ENCODE data around the gene KCTD6.

Gene KCTD6

GRCh38 chr3:58496206-58496857, 4.4 kb downstream of the KCTD6 start:
- Mint-ChIP-seq H3K9me3 (no peaks in the 10 kb centered on the region), H3K36me3 (ENCODE audit: low read depth) (peaks cover 7% of the 10 kb centered on the region), H3K4me1 (peaks cover 40% of the 10 kb centered on the region), H3K4me3 (no peak overlapping the region), H3K27ac (no peak overlapping the region), H3K27me3 (peaks cover 1% of the 10 kb centered on the region)
- ATAC-seq (no peak), DNase-seq (no peak)

GRCh38 chr3:58497097-58497496, 5.2 kb downstream of the KCTD6 start:
- peaks cover 38% of the 10 kb centered on the region for H3K4me1 Mint-ChIP-seq
- no peak for ATAC-seq
- no peak overlapping the region for H3K4me3 Mint-ChIP-seq
- H3K27ac Mint-ChIP-seq: no peak overlapping the region
- H3K36me3 Mint-ChIP-seq (ENCODE audit: low read depth): peaks cover 11% of the 10 kb centered on the region
- no peak for DNase-seq
- no peaks in the 10 kb centered on the region for H3K9me3 Mint-ChIP-seq
- no peaks in the 10 kb centered on the region for H3K27me3 Mint-ChIP-seq

- Mint-ChIP-seq H3K27ac (no peak overlapping the region), H3K4me3 (no peak overlapping the region)
Observed at GRCh38 chr3:58502872-58503271, 11.0 kb downstream of the KCTD6 start.

GRCh38 chr3:58507356-58508078, 15.6 kb downstream of the KCTD6 start:
- no peak for ATAC-seq
- no peak overlapping the region for H3K27ac Mint-ChIP-seq
- H3K4me1 Mint-ChIP-seq: no peaks in the 10 kb centered on the region
- H3K9me3 Mint-ChIP-seq: no peaks in the 10 kb centered on the region
- H3K36me3 Mint-ChIP-seq (ENCODE audit: low read depth): peaks cover 3% of the 10 kb centered on the region
- no peak for DNase-seq
- H3K4me3 Mint-ChIP-seq: no peak overlapping the region
- H3K27me3 Mint-ChIP-seq: no peaks in the 10 kb centered on the region

More at GRCh38 chr3:58502872-58503271, 11.0 kb downstream of the KCTD6 start:
- peaks cover 2% of the 10 kb centered on the region for H3K4me1 Mint-ChIP-seq
- H3K36me3 Mint-ChIP-seq (ENCODE audit: low read depth): peaks cover 14% of the 10 kb centered on the region
- no peaks in the 10 kb centered on the region for H3K9me3 Mint-ChIP-seq
- H3K27me3 Mint-ChIP-seq: no peaks in the 10 kb centered on the region
- DNase-seq: no peak
- no peak for ATAC-seq

- DNase-seq: no peak
- H3K27me3 Mint-ChIP-seq: no peaks in the 10 kb centered on the region
- no peak overlapping the region for H3K27ac Mint-ChIP-seq
- no peaks in the 10 kb centered on the region for H3K4me1 Mint-ChIP-seq
- no peaks in the 10 kb centered on the region for H3K36me3 Mint-ChIP-seq (ENCODE audit: low read depth)
- H3K9me3 Mint-ChIP-seq: no peaks in the 10 kb centered on the region
- ATAC-seq: no peak
- no peak overlapping the region for H3K4me3 Mint-ChIP-seq
Observed at GRCh38 chr3:58508437-58508836, 16.5 kb downstream of the KCTD6 start.

- no peak overlapping the region for H3K27ac Mint-ChIP-seq
- DNase-seq (no peak), ATAC-seq (no peak)
- H3K36me3 Mint-ChIP-seq (ENCODE audit: low read depth): no peaks in the 10 kb centered on the region
- no peaks in the 10 kb centered on the region for H3K4me1 Mint-ChIP-seq
- H3K9me3 Mint-ChIP-seq: no peaks in the 10 kb centered on the region
- H3K4me3 Mint-ChIP-seq: no peak overlapping the region
- no peaks in the 10 kb centered on the region for H3K27me3 Mint-ChIP-seq
Observed at GRCh38 chr3:58514405-58514804, 22.5 kb downstream of the KCTD6 start.

GRCh38 chr3:58518291-58518789, 26.4 kb downstream of the KCTD6 start:
- DNase-seq (no peak), ATAC-seq (no peak)
- no peaks in the 10 kb centered on the region for H3K27me3 Mint-ChIP-seq
- H3K27ac Mint-ChIP-seq: no peak overlapping the region
- H3K4me1 Mint-ChIP-seq: no peaks in the 10 kb centered on the region
- no peaks in the 10 kb centered on the region for H3K9me3 Mint-ChIP-seq
- H3K36me3 Mint-ChIP-seq (ENCODE audit: low read depth): no peaks in the 10 kb centered on the region
- H3K4me3 Mint-ChIP-seq: no peak overlapping the region

GRCh38 chr3:58519668-58520402, 27.9 kb downstream of the KCTD6 start:
- Mint-ChIP-seq H3K27ac (no peak overlapping the region), H3K9me3 (no peaks in the 10 kb centered on the region), H3K4me1 (no peaks in the 10 kb centered on the region), H3K4me3 (no peak overlapping the region), H3K27me3 (no peaks in the 10 kb centered on the region), H3K36me3 (ENCODE audit: low read depth) (no peaks in the 10 kb centered on the region)
- no peak for DNase-seq
- ATAC-seq: no peak

GRCh38 chr3:58520403-58521335, 28.8 kb downstream of the KCTD6 start:
- DNase-seq (no peak), ATAC-seq (peak; percentile 36)
- H3K36me3 Mint-ChIP-seq (ENCODE audit: low read depth): no peaks in the 10 kb centered on the region
- H3K27me3 Mint-ChIP-seq: no peaks in the 10 kb centered on the region
- H3K4me3 Mint-ChIP-seq: no peak overlapping the region
- H3K9me3 Mint-ChIP-seq: no peaks in the 10 kb centered on the region
- no peaks in the 10 kb centered on the region for H3K4me1 Mint-ChIP-seq
- H3K27ac Mint-ChIP-seq: no peak overlapping the region

- Mint-ChIP-seq H3K4me1 (no peaks in the 10 kb centered on the region), H3K4me3 (no peak overlapping the region), H3K27me3 (no peaks in the 10 kb centered on the region), H3K36me3 (ENCODE audit: low read depth) (no peaks in the 10 kb centered on the region), H3K9me3 (no peaks in the 10 kb centered on the region), H3K27ac (no peak overlapping the region)
- DNase-seq: no peak
- ATAC-seq: no peak
Observed at GRCh38 chr3:58521336-58521670, 29.4 kb downstream of the KCTD6 start.

GRCh38 chr3:58521917-58522631, 30.2 kb downstream of the KCTD6 start:
- DNase-seq (no peak), ATAC-seq (no peak)
- Mint-ChIP-seq H3K27ac (no peak overlapping the region), H3K4me1 (no peaks in the 10 kb centered on the region), H3K27me3 (no peaks in the 10 kb centered on the region), H3K9me3 (no peaks in the 10 kb centered on the region), H3K4me3 (no peak overlapping the region), H3K36me3 (ENCODE audit: low read depth) (no peaks in the 10 kb centered on the region)

- H3K27me3 Mint-ChIP-seq: no peaks in the 10 kb centered on the region
- no peak for ATAC-seq
- DNase-seq: no peak
- H3K27ac Mint-ChIP-seq: no peak overlapping the region
- H3K36me3 Mint-ChIP-seq (ENCODE audit: low read depth): no peaks in the 10 kb centered on the region
- H3K9me3 Mint-ChIP-seq: no peaks in the 10 kb centered on the region
- H3K4me3 Mint-ChIP-seq: no peak overlapping the region
- H3K4me1 Mint-ChIP-seq: no peaks in the 10 kb centered on the region
Observed at GRCh38 chr3:58522759-58523425, 31.0 kb downstream of the KCTD6 start.

GRCh38 chr3:58524326-58524888, 32.5 kb downstream of the KCTD6 start:
- H3K27ac Mint-ChIP-seq: no peak overlapping the region
- no peaks in the 10 kb centered on the region for H3K36me3 Mint-ChIP-seq (ENCODE audit: low read depth)
- DNase-seq: no peak
- ATAC-seq: no peak
- no peaks in the 10 kb centered on the region for H3K4me1 Mint-ChIP-seq
- no peak overlapping the region for H3K4me3 Mint-ChIP-seq
- H3K27me3 Mint-ChIP-seq: no peaks in the 10 kb centered on the region
- no peaks in the 10 kb centered on the region for H3K9me3 Mint-ChIP-seq

Data from activated naive CD8-positive, alpha-beta T cell treated with anti-CD3 and anti-CD28 coated beads, Interleukin-2, amount 50 U/mL, for 24 hours (primary cell).